GM18907 (cell line): ENCODE data around the gene FAM13B.
"Not testable (repeated sequence)": the region's sequence is repeated elsewhere in the genome, so short reads cannot be mapped to it uniquely, and the experiment has no call there.

Experiments
- ATAC-seq: cut with Tn5 transposase; IDR thresholded peaks from one replicate; pipeline ENCODE4 v1.9.1; 2021; ENCODE audit warnings: mild to moderate bottlenecking, moderate library complexity; ENCODE audit not compliant: unreplicated experiment

FAM13B gene

GRCh38 chr5:137994556-137994955 is 38.3 kb downstream of the FAM13B start:
- no peak for ATAC-seq

- no peak for ATAC-seq
Observed at GRCh38 chr5:137989419-137989818, 43.5 kb downstream of the FAM13B start.

- no peak for ATAC-seq
Observed at GRCh38 chr5:137975208-137975607, 57.7 kb downstream of the FAM13B start.

- not testable (repeated sequence) for ATAC-seq
Observed at GRCh38 chr5:137970384-137970783, 62.5 kb downstream of the FAM13B start.

GRCh38 chr5:137960819-137961218 is 72.1 kb downstream of the FAM13B start:
- no peak for ATAC-seq

GRCh38 chr5:137960141-137960540 is 72.7 kb downstream of the FAM13B start:
- no peak for ATAC-seq

GRCh38 chr5:137959488-137959887 is 73.4 kb downstream of the FAM13B start:
- no peak for ATAC-seq

GRCh38 chr5:137957948-137958347 is 74.9 kb downstream of the FAM13B start:
- no peak for ATAC-seq

- ATAC-seq, result no peak
Observed at GRCh38 chr5:137954131-137954879, 78.6 kb downstream of the FAM13B start.

- no peak for ATAC-seq
Observed at GRCh38 chr5:137945825-137946224, 87.1 kb downstream of the FAM13B start.

- not testable (repeated sequence) for ATAC-seq
Observed at GRCh38 chr5:137944280-137944679, 88.6 kb downstream of the FAM13B start.

GRCh38 chr5:137939331-137939730 is 93.5 kb downstream of the FAM13B start:
- ATAC-seq, result no peak

GRCh38 chr5:137938751-137939143 is 94.1 kb downstream of the FAM13B start:
- ATAC-seq, result no peak

- ATAC-seq, result no peak
Observed at GRCh38 chr5:137937994-137938750, 94.7 kb downstream of the FAM13B start.

- no peak for ATAC-seq
Observed at GRCh38 chr5:137935694-137936093, 97.2 kb downstream of the FAM13B start.

- ATAC-seq, result no peak
Observed at GRCh38 chr5:137935190-137935589, 97.7 kb downstream of the FAM13B start.

GRCh38 chr5:137933491-137933911 is 99.4 kb downstream of the FAM13B start:
- no peak for ATAC-seq

- ATAC-seq, result no peak
Observed at GRCh38 chr5:137932800-137933199, 100.1 kb downstream of the FAM13B start.

- ATAC-seq, result no peak
Observed at GRCh38 chr5:137923856-137924255, 109.0 kb downstream of the FAM13B start.

- no peak for ATAC-seq
Observed at GRCh38 chr5:137921931-137922330, 110.9 kb downstream of the FAM13B start.

GRCh38 chr5:137916923-137917322 is 116.0 kb downstream of the FAM13B start:
- ATAC-seq, result no peak

- ATAC-seq, result no peak
Observed at GRCh38 chr5:137914758-137915157, 118.1 kb downstream of the FAM13B start.
